Measurements from ENCODE around the gene KRT81.

The KRT81 gene

GRCh38 chr12:52250048-52250990 lies 41.0 kb downstream of the KRT81 start:
- H3K27ac ChIP-seq: peak overlapping the region; percentile 100
- POLR2A ChIA-PET (ENCODE audit: low non-redundant PET): no interaction called here
- no peak for TF ChIP-seq CTCF (conservative IDR thresholded peaks at IDR 0.05; ENCODE audit: low read depth)
- DNase-seq (ENCODE audit: low spot score): no peak
- CTCF ChIA-PET: interaction anchor here (0.7 to 2.0 kb wide), 3 partner anchors 28 to 57 kb away, joined by 4 to 8 read pairs (median 5); no protein-coding TSS in a partner anchor

DNA sequence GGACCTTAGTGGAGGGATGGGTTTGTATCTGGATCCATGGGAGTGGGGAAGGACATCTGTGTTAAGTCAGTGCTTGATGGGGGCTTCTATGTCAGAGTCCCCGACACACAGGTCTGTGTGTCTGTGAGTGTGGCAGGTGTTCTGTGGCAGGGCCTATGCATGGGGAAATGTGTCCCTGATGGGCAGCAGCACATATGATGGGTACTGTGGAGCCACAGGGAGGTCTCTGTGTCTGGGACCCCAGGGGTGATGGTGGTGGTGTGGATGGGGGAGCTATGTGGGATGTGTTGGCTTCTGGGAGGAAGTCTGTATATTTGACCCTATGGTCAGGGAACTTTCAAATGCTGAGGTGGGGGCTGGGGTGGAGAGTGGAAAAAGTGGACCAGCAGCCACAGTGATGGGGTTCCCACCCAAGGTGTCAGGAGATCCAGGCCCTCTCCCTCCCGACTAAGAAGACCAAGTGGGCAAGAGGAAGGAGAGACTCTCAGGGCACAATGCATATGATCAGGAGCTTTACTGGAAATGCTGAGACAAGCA lies 41.8 kb downstream of the KRT81 start:
- peak overlapping the region; percentile 100 for H3K27ac ChIP-seq
- ChIA-PET POLR2A (ENCODE audit: low non-redundant PET) (no interaction called here), CTCF (interaction anchor here (1.4 to 1.6 kb wide), 3 partner anchors 30 to 93 kb away, joined by 3 to 8 read pairs (median 5); no protein-coding TSS in a partner anchor)
- DNase-seq (ENCODE audit: low spot score): no peak
- TF ChIP-seq CTCF (conservative IDR thresholded peaks at IDR 0.05; ENCODE audit: low read depth): no peak

DNA sequence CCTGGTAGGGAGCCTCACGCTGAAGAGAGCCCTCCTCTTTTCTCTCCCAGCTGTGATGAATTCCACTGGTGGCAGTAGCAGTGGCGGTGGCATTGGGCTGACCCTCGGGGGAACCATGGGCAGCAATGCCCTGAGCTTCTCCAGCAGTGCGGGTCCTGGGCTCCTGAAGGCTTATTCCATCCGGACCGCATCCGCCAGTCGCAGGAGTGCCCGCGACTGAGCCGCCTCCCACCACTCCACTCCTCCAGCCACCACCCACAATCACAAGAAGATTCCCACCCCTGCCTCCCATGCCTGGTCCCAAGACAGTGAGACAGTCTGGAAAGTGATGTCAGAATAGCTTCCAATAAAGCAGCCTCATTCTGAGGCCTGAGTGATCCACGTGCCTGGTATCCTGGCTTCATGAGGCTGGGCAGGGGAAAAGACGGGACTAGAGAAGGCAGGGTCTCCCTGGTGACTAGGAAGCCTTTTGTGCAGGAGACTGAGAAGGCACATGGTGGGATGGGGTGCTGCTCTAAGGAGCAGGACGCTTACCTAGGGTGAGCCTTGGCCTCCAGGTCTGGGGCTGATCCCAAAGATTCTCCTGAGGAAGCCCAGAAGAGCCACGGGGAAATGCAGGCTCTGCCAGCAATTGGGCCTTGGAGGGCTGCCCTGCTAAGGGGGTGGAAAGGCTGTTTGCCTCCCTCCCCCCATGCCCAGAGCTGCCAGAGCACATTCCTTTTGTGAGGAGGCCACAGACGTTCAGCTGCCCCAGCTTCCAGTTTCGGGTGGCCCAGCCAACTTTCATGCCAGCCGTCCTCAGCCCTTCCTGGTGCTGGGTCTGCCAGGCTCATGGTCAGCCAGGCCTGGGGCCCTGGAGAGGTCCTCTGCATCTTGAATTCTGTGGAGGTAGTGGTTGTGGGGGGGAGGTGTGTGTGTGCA lies 42.5 kb downstream of the KRT81 start:
- ChIA-PET CTCF (interaction anchor here (0.6 to 1.6 kb wide), 3 partner anchors 30 to 92 kb away, joined by 3 to 8 read pairs (median 4); no protein-coding TSS in a partner anchor), POLR2A (ENCODE audit: low non-redundant PET) (interaction anchor here (0.5 kb wide), 2 partner anchors 91 to 1375 kb away, joined by 3 to 4 read pairs; no protein-coding TSS in a partner anchor)
- no peak for TF ChIP-seq CTCF (conservative IDR thresholded peaks at IDR 0.05; ENCODE audit: low read depth)
- H3K27ac ChIP-seq: peak overlapping the region; percentile 100
- DNase-seq (ENCODE audit: low spot score): no peak

GRCh38 chr12:52247622-52248540 lies 43.5 kb downstream of the KRT81 start:
- no peak for TF ChIP-seq CTCF (conservative IDR thresholded peaks at IDR 0.05; ENCODE audit: low read depth)
- H3K27ac ChIP-seq: peak overlapping the region; percentile 100
- ChIA-PET POLR2A (ENCODE audit: low non-redundant PET) (interaction anchor here (0.5 kb wide), 1 partner anchor 92 kb away, joined by 3 read pairs; no protein-coding TSS in a partner anchor), CTCF (interaction anchor here (1.4 to 1.6 kb wide), 2 partner anchors 31 to 91 kb away, joined by 3 to 8 read pairs; no protein-coding TSS in a partner anchor)
- DNase-seq (ENCODE audit: low spot score): no peak

DNA sequence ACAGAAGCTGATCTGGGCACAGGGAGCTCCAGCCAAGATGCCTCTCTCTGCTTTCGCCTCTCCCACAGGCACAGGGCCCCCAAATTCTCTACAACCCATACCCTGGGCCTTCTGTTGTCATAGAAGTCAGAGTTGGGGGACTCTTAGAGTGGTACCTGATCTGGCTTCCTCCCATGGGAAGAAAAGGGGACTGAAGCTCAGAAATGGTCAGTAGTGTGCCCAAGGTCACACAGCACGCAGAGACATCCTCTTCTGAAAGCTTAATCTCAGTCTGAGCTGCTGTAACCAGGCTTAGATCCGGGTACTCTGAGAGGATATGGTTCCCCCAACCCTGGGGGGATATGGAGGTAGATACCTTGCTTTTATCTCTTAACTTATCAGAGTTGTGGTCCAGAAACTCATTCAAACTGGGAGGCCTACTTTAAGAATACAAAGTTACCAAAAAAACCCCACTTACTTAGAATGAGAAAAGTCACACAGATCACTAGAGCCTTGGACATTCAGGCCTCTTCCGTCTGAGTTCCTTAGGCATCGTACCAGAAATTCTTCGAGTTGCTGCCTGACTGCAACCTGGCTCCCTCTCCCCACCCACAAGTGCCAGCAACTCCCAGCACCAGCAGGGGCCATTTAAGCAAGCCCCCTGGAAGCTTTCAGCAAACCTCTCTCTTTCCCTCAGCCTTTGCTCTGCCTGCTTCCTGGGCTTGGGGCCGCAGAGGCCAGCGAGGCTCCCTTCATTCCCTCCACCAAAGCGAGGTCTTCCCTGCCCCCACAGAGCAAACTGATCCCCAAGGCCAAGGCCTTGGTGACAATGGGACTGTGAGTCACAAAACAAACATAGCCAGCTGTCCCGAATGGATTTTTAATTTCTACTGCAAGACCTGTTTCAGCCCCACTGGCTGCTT lies 44.4 kb downstream of the KRT81 start:
- no peak for TF ChIP-seq CTCF (conservative IDR thresholded peaks at IDR 0.05; ENCODE audit: low read depth)
- ChIA-PET CTCF (interaction anchor here (3.0 kb wide), 1 partner anchor 80 kb away, joined by 9 read pairs; no protein-coding TSS in a partner anchor), POLR2A (ENCODE audit: low non-redundant PET) (no interaction called here)
- no peak for DNase-seq (ENCODE audit: low spot score)
- H3K27ac ChIP-seq: peak overlapping the region; percentile 100
